Lower lobe of right lung (tissue), 2 donors: Measurements from ENCODE around the gene CHRNB2. TPM values are rescaled to one million over a fixed set of nuclear protein-coding genes. Genes with fewer than 3 reads are reported as not detected.
A peak's percentile ranks its signal among the peaks of the same experiment; 100 is the strongest.

ENCODE experiments used
- ATAC-seq, 2 donors: fragments of 200-7000 bp; cut with Tn5 transposase; one replicate each; pipeline ENCODE4 v1.9.1; 2020 to 2022; ENCODE audit warnings: mild to moderate bottlenecking in 2 of 2, moderate library complexity in 2 of 2
- DNase-seq: peaks from one replicate; pipeline ENCODE4 v3.0.0-alpha.2; 2020
- H3K27ac ChIP-seq: fragments of 200-600 bp; one replicate; pipeline ENCODE4 v1.8.0; 2022
- H3K27me3 ChIP-seq: fragments of 200-600 bp; one replicate; pipeline ENCODE4 v1.8.0; 2022; ENCODE audit warnings: low read depth
- H3K36me3 ChIP-seq: fragments of 200-600 bp; one replicate; pipeline ENCODE4 v1.8.0; 2022; ENCODE audit warnings: mild to moderate bottlenecking
- H3K4me1 ChIP-seq: fragments of 200-600 bp; one replicate; pipeline ENCODE4 v1.8.0; 2022
- H3K4me3 ChIP-seq: fragments of 200-600 bp; one replicate; pipeline ENCODE4 v1.8.0; 2022; ENCODE audit warnings: mild to moderate bottlenecking
- H3K9me3 ChIP-seq: fragments of 200-600 bp; one replicate; pipeline ENCODE4 v1.8.0; 2022
- CTCF ChIP-seq: fragments of 200-600 bp; IDR thresholded peaks from one replicate; pipeline ENCODE4 v1.8.0; 2022; ENCODE audit warnings: antibody characterized with exemption, mild to moderate bottlenecking
- intact Hi-C: fragments of 100-400 bp; cut with DNase I; formaldehyde crosslinking; loops from one replicate; pipeline ENCODE4 v1.11.0; 2022
- long read RNA-seq: library from polyadenylated mRNA; unstranded; transcript quantifications from one replicate; pipeline ENCODE4 v2.0.0, GENCODE V29; 2021
- total RNA-seq: library from RNA; stranded (reverse); fragmentation: NEBNext Ultra II Directional; extraction: Animal tissue kit (Norgen Biotek cat#: 25700); gene quantifications from one replicate; pipeline ENCODE4 v1.2.1, GENCODE V29; 2021
- donor health status: DM: no; HTN: yes; CAD: no; lungs with severe emphysema.

Gene CHRNB2, protein sequence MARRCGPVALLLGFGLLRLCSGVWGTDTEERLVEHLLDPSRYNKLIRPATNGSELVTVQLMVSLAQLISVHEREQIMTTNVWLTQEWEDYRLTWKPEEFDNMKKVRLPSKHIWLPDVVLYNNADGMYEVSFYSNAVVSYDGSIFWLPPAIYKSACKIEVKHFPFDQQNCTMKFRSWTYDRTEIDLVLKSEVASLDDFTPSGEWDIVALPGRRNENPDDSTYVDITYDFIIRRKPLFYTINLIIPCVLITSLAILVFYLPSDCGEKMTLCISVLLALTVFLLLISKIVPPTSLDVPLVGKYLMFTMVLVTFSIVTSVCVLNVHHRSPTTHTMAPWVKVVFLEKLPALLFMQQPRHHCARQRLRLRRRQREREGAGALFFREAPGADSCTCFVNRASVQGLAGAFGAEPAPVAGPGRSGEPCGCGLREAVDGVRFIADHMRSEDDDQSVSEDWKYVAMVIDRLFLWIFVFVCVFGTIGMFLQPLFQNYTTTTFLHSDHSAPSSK
- total RNA-seq: not detected
- long read RNA-seq: 0 reads

DNA sequence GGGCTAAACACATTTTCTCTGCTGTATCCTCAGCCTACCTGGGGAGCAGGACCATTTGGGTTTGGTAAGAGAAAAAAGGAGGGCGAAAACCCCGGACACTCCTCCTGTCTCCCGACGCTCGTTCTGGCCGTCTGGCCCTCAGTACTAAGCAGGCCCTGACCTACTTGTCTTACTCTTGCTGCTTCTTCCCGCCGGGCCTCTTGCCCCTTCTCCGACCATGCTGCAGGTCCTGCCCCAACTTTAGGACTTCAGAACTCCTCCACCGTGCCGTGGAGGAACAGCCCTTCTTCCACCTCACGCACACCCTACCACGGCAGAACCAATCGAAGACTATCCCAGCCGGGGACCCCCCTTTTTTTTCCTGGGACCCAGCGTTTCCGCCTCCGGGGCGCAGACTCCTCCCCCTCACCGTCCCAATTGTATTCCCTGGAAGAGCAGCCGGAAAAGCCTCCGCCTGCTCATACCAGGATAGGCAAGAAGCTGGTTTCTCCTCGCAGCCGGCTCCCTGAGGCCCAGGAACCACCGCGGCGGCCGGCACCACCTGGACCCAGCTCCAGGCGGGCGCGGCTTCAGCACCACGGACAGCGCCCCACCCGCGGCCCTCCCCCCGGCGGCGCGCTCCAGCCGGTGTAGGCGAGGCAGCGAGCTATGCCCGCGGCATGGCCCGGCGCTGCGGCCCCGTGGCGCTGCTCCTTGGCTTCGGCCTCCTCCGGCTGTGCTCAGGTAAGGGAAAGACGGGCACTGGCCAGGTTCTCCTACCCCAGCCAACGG, at the start of gene CHRNB2:
TSS of gene CHRNB2 (plus strand) at position 393 of the 771 bp plus-strand sequence. CDS start at position 660, 267 bp downstream.
- Histone ChIP-seq H3K4me1 (peaks cover 10% of the 10 kb centered on the region), H3K27me3 (peaks cover 25% of the 10 kb centered on the region), H3K27ac (no peak within 1 kb of the TSS), H3K36me3 (no peaks in the 10 kb centered on the region), H3K4me3 (peak within 1 kb of the TSS; percentile 28), H3K9me3 (no peaks in the 10 kb centered on the region)
- peak; percentile 96 to 97 for ATAC-seq
- intact Hi-C loops: no loop called here
- TF ChIP-seq CTCF: no peak
- peak; percentile 75 for DNase-seq

DNA sequence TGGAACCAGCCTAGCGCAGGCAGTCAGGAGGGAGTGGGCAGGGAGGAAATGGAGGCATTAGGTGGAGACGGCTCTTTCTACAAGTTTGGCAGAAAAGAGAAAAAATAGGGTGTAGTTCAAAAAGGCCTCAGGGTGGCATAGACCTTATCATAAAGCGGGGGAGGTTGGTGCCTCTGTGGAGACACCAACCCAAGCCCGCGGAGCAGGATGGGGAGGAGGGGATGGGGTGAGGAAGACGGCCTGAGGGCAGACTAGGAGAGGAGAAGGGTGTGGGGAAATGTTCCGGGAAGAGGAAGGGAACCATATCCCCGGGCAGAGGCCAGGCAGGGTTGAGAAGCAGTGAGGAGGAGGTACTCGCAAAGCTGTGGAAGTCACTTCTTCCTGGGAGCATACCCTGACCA, 48.0 kb upstream of the CHRNB2 start:
- no peak overlapping the region for H3K4me3 ChIP-seq
- DNase-seq: no peak
- H3K27ac ChIP-seq: no peak overlapping the region
- no peaks in the 10 kb centered on the region for H3K27me3 ChIP-seq
- intact Hi-C loops: no loop called here
- peaks cover 38% of the 10 kb centered on the region for H3K4me1 ChIP-seq
- TF ChIP-seq CTCF: no peak
- no peaks in the 10 kb centered on the region for H3K36me3 ChIP-seq
- peak in 1 of 2 donors; percentile 46 for ATAC-seq
- no peaks in the 10 kb centered on the region for H3K9me3 ChIP-seq

- Histone ChIP-seq H3K36me3 (no peaks in the 10 kb centered on the region), H3K9me3 (no peaks in the 10 kb centered on the region), H3K27me3 (no peaks in the 10 kb centered on the region), H3K27ac (no peak overlapping the region), H3K4me1 (peaks cover 38% of the 10 kb centered on the region), H3K4me3 (no peak overlapping the region)
- no peak for DNase-seq
- no peak for TF ChIP-seq CTCF
- ATAC-seq: peak; percentile 42 to 62
- intact Hi-C loops: no loop called here
These were observed 47.2 kb upstream of the CHRNB2 start for GRCh38 chr1:154520333-154520732.

DNA sequence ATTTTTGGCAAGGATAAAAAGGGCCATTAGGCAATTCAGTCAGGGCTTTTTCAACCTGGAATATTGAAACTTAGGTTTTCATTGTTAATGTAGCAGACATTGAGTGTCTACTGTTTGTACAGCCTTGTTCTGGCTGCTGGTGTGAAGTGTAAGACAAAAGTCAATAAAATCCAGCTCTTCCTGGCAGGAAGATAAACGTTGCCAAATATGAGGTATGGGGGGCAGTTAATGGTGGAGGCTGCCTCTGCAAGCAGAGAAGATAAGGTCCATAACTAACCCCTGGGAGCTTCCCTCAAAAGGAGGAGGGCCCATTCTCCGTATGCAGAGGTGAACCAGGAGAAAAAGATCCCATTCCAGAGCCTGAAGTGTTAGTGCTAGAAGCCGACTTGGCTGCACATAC, 45.9 kb upstream of the CHRNB2 start:
- DNase-seq (no peak), ATAC-seq (peak; percentile 9 to 65)
- Histone ChIP-seq H3K36me3 (no peaks in the 10 kb centered on the region), H3K27ac (peak overlapping the region; percentile 38), H3K9me3 (no peaks in the 10 kb centered on the region), H3K4me1 (peaks cover 38% of the 10 kb centered on the region), H3K4me3 (no peak overlapping the region), H3K27me3 (no peaks in the 10 kb centered on the region)
- no peak for TF ChIP-seq CTCF
- intact Hi-C loops: no loop called here

- H3K27me3 ChIP-seq: no peaks in the 10 kb centered on the region
- TF ChIP-seq CTCF: no peak
- DNase-seq: no peak
- ATAC-seq: no peak
- H3K4me1 ChIP-seq: peaks cover 28% of the 10 kb centered on the region
- H3K4me3 ChIP-seq: no peak overlapping the region
- intact Hi-C loops: no loop called here
- no peak overlapping the region for H3K27ac ChIP-seq
- H3K9me3 ChIP-seq: no peaks in the 10 kb centered on the region
- H3K36me3 ChIP-seq: no peaks in the 10 kb centered on the region
These were observed 42.7 kb upstream of the CHRNB2 start for GRCh38 chr1:154524881-154525280.
